22Rv1 (cell line): ENCODE measurements around the gene C1RL.

Experiments used
- CTCF ChIP-seq: fragments of 450-650 bp; IDR thresholded peaks from 2 replicates; pipeline ENCODE4 v1.5.1; 2017; ENCODE audit warnings: mild to moderate bottlenecking
- ZFX ChIP-seq: fragments of 450-650 bp; IDR thresholded peaks from 2 replicates; pipeline ENCODE4 v1.6.1; 2017; ENCODE audit warnings: antibody characterized with exemption, borderline replicate concordance

- TF ChIP-seq CTCF = peak; percentile 20; the same call in 1 of the 2 replicates
- TF ChIP-seq ZFX = no peak
Measured at GRCh38 chr12:7130701-7131501, 21.9 kb upstream of the C1RL start.
